K562 (cell line): ENCODE data around the gene TNFSF9. TPM values are rescaled to one million over a fixed set of nuclear protein-coding genes. Genes with fewer than 3 reads are reported as not detected.
A peak's percentile ranks its signal among the peaks of the same experiment; 100 is the strongest.

Source experiments
- CHCHD3 ChIP-seq: fragments of 250-450 bp; sonication (Bioruptor Pico); IDR thresholded peaks from 2 replicates; pipeline ENCODE4 v2.1.2; 2022; ENCODE audit warnings: mild to moderate bottlenecking
- HES1 ChIP-seq: fragments of 450-650 bp; IDR thresholded peaks from 2 replicates; pipeline ENCODE4 v1.6.1; 2016; ENCODE audit warnings: low read depth, mild to moderate bottlenecking, moderate library complexity
- IRF2 ChIP-seq: sonication (generic); formaldehyde crosslinking; IDR thresholded peaks from 2 replicates; pipeline ENCODE4 v1.8.1; 2022; ENCODE audit warnings: mild to moderate bottlenecking, missing genetic modification reagents
- NFRKB ChIP-seq: fragments of 450-650 bp; IDR thresholded peaks from 2 replicates; pipeline ENCODE4 v1.6.1; 2016; ENCODE audit warnings: low read depth
- NRF1 ChIP-seq, 2 experiments: fragments of 450-650 bp; IDR thresholded peaks in 1 of 2; conservative IDR thresholded peaks in 1 of 2; 2 replicates each; pipeline ENCODE4 v1.6.1; 2014; ENCODE audit warnings: mild to moderate bottlenecking in 2 of 2
- RBFOX2 ChIP-seq: fragments of 200-400 bp; formaldehyde crosslinking; IDR thresholded peaks from 2 replicates; pipeline ENCODE4 v1.6.1; 2017; ENCODE audit warnings: low read depth, mild to moderate bottlenecking, low read length, moderate library complexity
- RCOR1 ChIP-seq, 2 experiments: IDR thresholded peaks; 2 replicates each; pipeline ENCODE4 v1.6.1; 2012; ENCODE audit warnings: low read depth in 2 of 2, low read length in 2 of 2, borderline replicate concordance in 1 of 2, improper control_type of control experiment in 1 of 2
- XRCC3 ChIP-seq: fragments of 450-650 bp; IDR thresholded peaks from 2 replicates; pipeline ENCODE4 v1.6.1; 2017; ENCODE audit warnings: mild to moderate bottlenecking, moderate library complexity
- XRCC4 ChIP-seq: IDR thresholded peaks from one replicate; pipeline ENCODE4 v1.6.1; 2011; ENCODE audit not compliant: insufficient read depth, insufficient read length; ENCODE audit errors: extremely low read depth
- ZNF121 ChIP-seq: sonication (generic); formaldehyde crosslinking; conservative IDR thresholded peaks from 2 replicates; pipeline ENCODE4 v1.8.0; 2022; ENCODE audit warnings: missing genetic modification reagents
- ZNF407 ChIP-seq: fragments of 450-650 bp; IDR thresholded peaks from 2 replicates; pipeline ENCODE4 v1.6.1; 2016; ENCODE audit warnings: low read depth
- polyA plus RNA-seq, 8 experiments: library from polyadenylated mRNA; depleted of rRNA in 4 of 8; stranded (reverse) in 5 of 8; unstranded in 3 of 8; fragments of >200 nt; fragmentation: Nextera tagmentation in 2 of 8; fragmentation: Illumina TruSeq in 1 of 8; extraction: Ambion mirVana in 2 of 8; extraction: Trizol in 1 of 8; gene quantifications; 2 replicates each; pipeline versions ENCODE4 v1.2.1 to v1.2.3, GENCODE V29; 2011 to 2014; ENCODE audit warnings: inconsistent platforms in 1 of 8, missing spikeins in 1 of 8
- total RNA-seq, 7 experiments: library from RNA; depleted of rRNA in 6 of 7; stranded (reverse); fragments of >200 nt in 6 of 7; fragmentation: Illumina TruSeq in 2 of 7; extraction: Trizol in 2 of 7; gene quantifications; 2 replicates each; pipeline versions ENCODE4 v1.2.1 to v1.2.3, GENCODE V29; 2011 to 2021; ENCODE audit warnings: low replicate concordance in 1 of 7
- TF ChIP-seq, protein P1 (sequence below): fragments of 250-450 bp; sonication (Bioruptor Pico); IDR thresholded peaks from 2 replicates; pipeline ENCODE4 v1.4.0; 2020

TNFSF9 gene
- total and polyA plus RNA-seq, 9 of the 15 experiments (the other 6 are each of a cell fraction or from before 2014, with no cell fraction given) = 1.4 to 17.9 (median 6.5) TPM

DNA sequence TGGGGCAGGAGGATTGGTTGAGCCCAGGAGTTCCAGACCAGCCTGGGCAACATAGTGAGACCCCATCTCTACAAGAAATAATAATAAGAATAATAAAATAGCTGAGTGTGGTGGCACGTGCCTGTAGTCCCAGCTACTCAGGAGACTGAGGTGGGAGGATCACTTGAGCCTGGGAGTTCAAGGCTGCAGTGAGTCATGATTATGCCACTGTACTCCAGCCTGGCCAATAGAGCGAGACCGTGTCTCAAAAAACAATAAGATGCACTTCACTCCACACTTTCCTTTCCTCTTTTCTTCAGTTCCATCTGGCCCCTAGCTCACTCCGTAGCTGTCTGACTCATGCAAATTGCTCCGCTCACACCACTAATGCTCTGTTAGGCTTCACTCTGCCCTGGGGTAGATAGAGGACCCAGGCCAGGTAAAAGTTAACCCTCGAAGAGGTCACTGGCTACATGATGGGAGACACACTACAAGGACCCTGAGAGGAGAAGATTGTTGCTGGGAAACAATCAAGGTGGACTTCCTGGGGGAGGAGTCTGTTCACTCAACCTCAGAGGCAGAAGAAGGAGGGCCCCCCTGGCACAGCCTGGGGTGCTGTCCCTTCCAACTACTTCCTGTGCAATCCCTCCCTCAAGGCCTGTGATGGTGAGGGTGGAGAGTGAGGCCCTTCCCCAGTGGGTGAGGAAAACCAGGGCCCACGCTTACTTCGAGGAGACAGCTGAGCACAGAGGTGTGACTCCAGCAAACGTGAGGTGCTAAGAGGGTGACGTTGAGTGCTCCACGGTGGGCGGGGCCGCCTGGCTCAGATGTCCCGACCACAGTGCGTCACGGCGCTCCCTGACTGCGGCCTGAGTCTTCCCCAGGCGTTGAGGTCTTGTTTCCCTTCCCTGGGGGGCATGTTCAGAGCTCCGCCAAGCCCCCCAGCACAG, 8.8 kb upstream of the TNFSF9 start (continued):
- TF ChIP-seq, protein P1, sequence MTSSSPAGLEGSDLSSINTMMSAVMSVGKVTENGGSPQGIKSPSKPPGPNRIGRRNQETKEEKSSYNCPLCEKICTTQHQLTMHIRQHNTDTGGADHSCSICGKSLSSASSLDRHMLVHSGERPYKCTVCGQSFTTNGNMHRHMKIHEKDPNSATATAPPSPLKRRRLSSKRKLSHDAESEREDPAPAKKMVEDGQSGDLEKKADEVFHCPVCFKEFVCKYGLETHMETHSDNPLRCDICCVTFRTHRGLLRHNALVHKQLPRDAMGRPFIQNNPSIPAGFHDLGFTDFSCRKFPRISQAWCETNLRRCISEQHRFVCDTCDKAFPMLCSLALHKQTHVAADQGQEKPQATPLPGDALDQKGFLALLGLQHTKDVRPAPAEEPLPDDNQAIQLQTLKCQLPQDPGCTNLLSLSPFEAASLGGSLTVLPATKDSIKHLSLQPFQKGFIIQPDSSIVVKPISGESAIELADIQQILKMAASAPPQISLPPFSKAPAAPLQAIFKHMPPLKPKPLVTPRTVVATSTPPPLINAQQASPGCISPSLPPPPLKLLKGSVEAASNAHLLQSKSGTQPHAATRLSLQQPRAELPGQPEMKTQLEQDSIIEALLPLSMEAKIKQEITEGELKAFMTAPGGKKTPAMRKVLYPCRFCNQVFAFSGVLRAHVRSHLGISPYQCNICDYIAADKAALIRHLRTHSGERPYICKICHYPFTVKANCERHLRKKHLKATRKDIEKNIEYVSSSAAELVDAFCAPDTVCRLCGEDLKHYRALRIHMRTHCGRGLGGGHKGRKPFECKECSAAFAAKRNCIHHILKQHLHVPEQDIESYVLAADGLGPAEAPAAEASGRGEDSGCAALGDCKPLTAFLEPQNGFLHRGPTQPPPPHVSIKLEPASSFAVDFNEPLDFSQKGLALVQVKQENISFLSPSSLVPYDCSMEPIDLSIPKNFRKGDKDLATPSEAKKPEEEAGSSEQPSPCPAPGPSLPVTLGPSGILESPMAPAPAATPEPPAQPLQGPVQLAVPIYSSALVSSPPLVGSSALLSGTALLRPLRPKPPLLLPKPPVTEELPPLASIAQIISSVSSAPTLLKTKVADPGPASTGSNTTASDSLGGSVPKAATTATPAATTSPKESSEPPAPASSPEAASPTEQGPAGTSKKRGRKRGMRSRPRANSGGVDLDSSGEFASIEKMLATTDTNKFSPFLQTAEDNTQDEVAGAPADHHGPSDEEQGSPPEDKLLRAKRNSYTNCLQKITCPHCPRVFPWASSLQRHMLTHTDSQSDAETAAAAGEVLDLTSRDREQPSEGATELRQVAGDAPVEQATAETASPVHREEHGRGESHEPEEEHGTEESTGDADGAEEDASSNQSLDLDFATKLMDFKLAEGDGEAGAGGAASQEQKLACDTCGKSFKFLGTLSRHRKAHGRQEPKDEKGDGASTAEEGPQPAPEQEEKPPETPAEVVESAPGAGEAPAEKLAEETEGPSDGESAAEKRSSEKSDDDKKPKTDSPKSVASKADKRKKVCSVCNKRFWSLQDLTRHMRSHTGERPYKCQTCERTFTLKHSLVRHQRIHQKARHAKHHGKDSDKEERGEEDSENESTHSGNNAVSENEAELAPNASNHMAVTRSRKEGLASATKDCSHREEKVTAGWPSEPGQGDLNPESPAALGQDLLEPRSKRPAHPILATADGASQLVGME (CRISPR knock-in tag) = no peak
- TF ChIP-seq NRF1 (conservative IDR thresholded peaks at IDR 0.05 in 1 of 2, IDR thresholded peaks at IDR 0.05 in 1 of 2) = 0 out of 4 replicates have a peak, but pooled peaks of 1 of the 2 experiments have one; percentile 26
- TF ChIP-seq ZNF407 = peak; percentile 85
- TF ChIP-seq XRCC4 = no peak
- TF ChIP-seq RCOR1 (IDR thresholded peaks at IDR 0.05; ENCODE audit: borderline replicate concordance in 1 of 2, low read depth in 2 of 2, low read length in 2 of 2) = peak in 1 of 2 experiments; percentile 69; a peak in 2 of 4 replicates
- no peak for TF ChIP-seq XRCC3
- no peak for TF ChIP-seq HES1
- TF ChIP-seq RBFOX2 = 0 out of 2 replicates have a peak, but pooled peaks have one; percentile 26
- peak; percentile 82 for TF ChIP-seq ZNF121 (CRISPR knock-in tag)
- no peak for TF ChIP-seq CHCHD3 (CRISPR knock-in tag)
- TF ChIP-seq NFRKB = no peak
- TF ChIP-seq IRF2 (CRISPR knock-in tag) = no peak
